Activated T-cell treated with anti-CD3 and anti-CD28 coated beads, Interleukin-2, amount 50 U/mL, for 72 hours (primary cell): ENCODE data around the gene SGSM1. TPM values are rescaled to one million over a fixed set of nuclear protein-coding genes. Genes with fewer than 3 reads are reported as not detected.
A peak's percentile ranks its signal among the peaks of the same experiment; 100 is the strongest.

Experiments used
- ATAC-seq, 2 donors: fragments of 150-1000 bp; cut with Tn5 transposase; replicated peaks in 1 of 2; 2 replicates each; pipeline ENCODE4 v1.10.0; 2021; ENCODE audit warnings: moderate library complexity in 2 of 2, mild to moderate bottlenecking in 1 of 2
- DNase-seq, 2 donors: peaks; one replicate each; pipeline ENCODE4 v3.0.0; 2021 to 2022; ENCODE audit warnings: mixed read lengths in 1 of 2
- H3K27ac Mint-ChIP-seq: one replicate; pipeline ENCODE4 v1.8.0; 2022; ENCODE audit warnings: mild to moderate bottlenecking, moderate library complexity, mixed read lengths
- H3K27me3 Mint-ChIP-seq: one replicate; pipeline ENCODE4 v1.8.0; 2022; ENCODE audit warnings: low read depth, mixed read lengths
- H3K36me3 Mint-ChIP-seq, 2 donors: one replicate each; pipeline ENCODE4 v1.8.0; 2022; ENCODE audit warnings: mixed read lengths in 2 of 2, mild to moderate bottlenecking in 1 of 2; ENCODE audit not compliant: insufficient read depth in 2 of 2
- H3K4me1 Mint-ChIP-seq: one replicate; pipeline ENCODE4 v1.8.0; 2022; ENCODE audit warnings: low read depth, mixed read lengths
- H3K4me3 Mint-ChIP-seq, 2 donors: one replicate each; pipeline ENCODE4 v1.8.0; 2022; ENCODE audit warnings: mild to moderate bottlenecking in 2 of 2, mixed read lengths in 2 of 2, moderate library complexity in 2 of 2
- H3K9me3 Mint-ChIP-seq, 2 donors: one replicate each; pipeline ENCODE4 v1.8.0; 2022; ENCODE audit warnings: mixed read lengths in 2 of 2
- total RNA-seq, 2 donors: library from RNA; stranded (reverse); gene quantifications; one replicate each; pipeline ENCODE4 v1.2.3, GENCODE V29; 2022

SGSM1 gene
- total RNA-seq, 2 donors from 2014 or later, result 0.07 to 0.14 TPM

GRCh38 chr22:24865508-24865907 is 59.5 kb downstream of the SGSM1 start:
- Mint-ChIP-seq H3K4me1 (no peaks in the 10 kb centered on the region), H3K36me3 (no peaks in the 10 kb centered on the region), H3K27ac (no peak overlapping the region), H3K4me3 (no peak overlapping the region), H3K9me3 (no peaks in the 10 kb centered on the region), H3K27me3 (no peaks in the 10 kb centered on the region)
- no peak for DNase-seq
- no peak for ATAC-seq

GRCh38 chr22:24867323-24868022 is 61.5 kb downstream of the SGSM1 start:
- Mint-ChIP-seq H3K36me3 (no peaks in the 10 kb centered on the region), H3K27ac (no peak overlapping the region), H3K9me3 (no peaks in the 10 kb centered on the region), H3K27me3 (no peaks in the 10 kb centered on the region), H3K4me3 (no peak overlapping the region), H3K4me1 (no peaks in the 10 kb centered on the region)
- ATAC-seq (no peak), DNase-seq (no peak)

- H3K27me3 Mint-ChIP-seq, result no peaks in the 10 kb centered on the region
- H3K4me3 Mint-ChIP-seq, result no peak overlapping the region
- DNase-seq, result no peak
- H3K27ac Mint-ChIP-seq, result no peak overlapping the region
- no peaks in the 10 kb centered on the region for H3K36me3 Mint-ChIP-seq
- no peaks in the 10 kb centered on the region for H3K9me3 Mint-ChIP-seq
- no peak for ATAC-seq
- H3K4me1 Mint-ChIP-seq, result no peaks in the 10 kb centered on the region
These were observed 63.0 kb downstream of the SGSM1 start for GRCh38 chr22:24868979-24869378.

- H3K4me3 Mint-ChIP-seq, result no peak overlapping the region
- no peaks in the 10 kb centered on the region for H3K27me3 Mint-ChIP-seq
- H3K27ac Mint-ChIP-seq, result no peak overlapping the region
- ATAC-seq, result no peak
- H3K4me1 Mint-ChIP-seq, result no peaks in the 10 kb centered on the region
- H3K36me3 Mint-ChIP-seq, result no peaks in the 10 kb centered on the region
- DNase-seq, result no peak
- H3K9me3 Mint-ChIP-seq, result peaks cover 0 to 2% of the 10 kb centered on the region in 2 donors
These were observed 65.7 kb downstream of the SGSM1 start for GRCh38 chr22:24871611-24872205.

GRCh38 chr22:24873226-24873625 is 67.2 kb downstream of the SGSM1 start:
- DNase-seq (no peak), ATAC-seq (no peak)
- H3K4me3 Mint-ChIP-seq, result no peak overlapping the region
- peaks cover 0 to 2% of the 10 kb centered on the region in 2 donors for H3K9me3 Mint-ChIP-seq
- H3K27ac Mint-ChIP-seq, result no peak overlapping the region
- H3K4me1 Mint-ChIP-seq, result no peaks in the 10 kb centered on the region
- no peaks in the 10 kb centered on the region for H3K36me3 Mint-ChIP-seq
- no peaks in the 10 kb centered on the region for H3K27me3 Mint-ChIP-seq

- ATAC-seq, result no peak
- no peak overlapping the region for H3K27ac Mint-ChIP-seq
- H3K4me1 Mint-ChIP-seq, result no peaks in the 10 kb centered on the region
- H3K36me3 Mint-ChIP-seq, result no peaks in the 10 kb centered on the region
- DNase-seq, result peak in 1 of 2 donors; percentile 11
- no peak overlapping the region for H3K4me3 Mint-ChIP-seq
- peaks cover 0 to 2% of the 10 kb centered on the region in 2 donors for H3K9me3 Mint-ChIP-seq
- H3K27me3 Mint-ChIP-seq, result no peaks in the 10 kb centered on the region
These were observed 70.0 kb downstream of the SGSM1 start for GRCh38 chr22:24875862-24876506.

GRCh38 chr22:24876700-24877099 is 70.7 kb downstream of the SGSM1 start:
- DNase-seq (no peak), ATAC-seq (no peak)

GRCh38 chr22:24878969-24879368 is 73.0 kb downstream of the SGSM1 start:
- Mint-ChIP-seq H3K36me3 (no peaks in the 10 kb centered on the region), H3K27me3 (no peaks in the 10 kb centered on the region), H3K4me3 (no peak overlapping the region), H3K4me1 (no peaks in the 10 kb centered on the region), H3K9me3 (peaks cover 0 to 2% of the 10 kb centered on the region in 2 donors), H3K27ac (no peak overlapping the region)
- no peak for ATAC-seq
- DNase-seq, result no peak

More at GRCh38 chr22:24876700-24877099, 70.7 kb downstream of the SGSM1 start:
- Mint-ChIP-seq H3K4me1 (no peaks in the 10 kb centered on the region), H3K27ac (no peak overlapping the region), H3K9me3 (peaks cover 0 to 2% of the 10 kb centered on the region in 2 donors), H3K4me3 (no peak overlapping the region), H3K36me3 (no peaks in the 10 kb centered on the region), H3K27me3 (no peaks in the 10 kb centered on the region)

- ATAC-seq (no peak), DNase-seq (no peak)
- Mint-ChIP-seq H3K4me3 (no peak overlapping the region), H3K4me1 (no peaks in the 10 kb centered on the region), H3K27me3 (no peaks in the 10 kb centered on the region), H3K36me3 (no peaks in the 10 kb centered on the region), H3K9me3 (no peaks in the 10 kb centered on the region), H3K27ac (no peak overlapping the region)
These were observed 77.4 kb downstream of the SGSM1 start for GRCh38 chr22:24883432-24883831.

- ATAC-seq, result no peak
- no peaks in the 10 kb centered on the region for H3K27me3 Mint-ChIP-seq
- no peak overlapping the region for H3K4me3 Mint-ChIP-seq
These were observed 81.2 kb downstream of the SGSM1 start for GRCh38 chr22:24887260-24887659.

GRCh38 chr22:24893341-24894070 is 87.5 kb downstream of the SGSM1 start:
- no peaks in the 10 kb centered on the region for H3K36me3 Mint-ChIP-seq
- no peaks in the 10 kb centered on the region for H3K27me3 Mint-ChIP-seq
- ATAC-seq (no peak), DNase-seq (no peak)
- no peaks in the 10 kb centered on the region for H3K9me3 Mint-ChIP-seq
- H3K4me1 Mint-ChIP-seq, result no peaks in the 10 kb centered on the region
- H3K27ac Mint-ChIP-seq, result no peak overlapping the region
- H3K4me3 Mint-ChIP-seq, result no peak overlapping the region

More at GRCh38 chr22:24887260-24887659, 81.2 kb downstream of the SGSM1 start:
- H3K36me3 Mint-ChIP-seq, result no peaks in the 10 kb centered on the region
- no peak overlapping the region for H3K27ac Mint-ChIP-seq
- H3K4me1 Mint-ChIP-seq, result no peaks in the 10 kb centered on the region
- H3K9me3 Mint-ChIP-seq, result no peaks in the 10 kb centered on the region
- no peak for DNase-seq

GRCh38 chr22:24894220-24894975 is 88.4 kb downstream of the SGSM1 start:
- DNase-seq, result no peak
- Mint-ChIP-seq H3K4me3 (no peak overlapping the region), H3K27me3 (no peaks in the 10 kb centered on the region), H3K36me3 (no peaks in the 10 kb centered on the region), H3K27ac (no peak overlapping the region), H3K9me3 (no peaks in the 10 kb centered on the region), H3K4me1 (no peaks in the 10 kb centered on the region)
- no peak for ATAC-seq
